Esophagus squamous epithelium (tissue), 4 donors: ENCODE measurements around the gene TGFB1I1.

Source experiments
- CTCF ChIP-seq, 6 experiments: fragments of 450-650 bp in 4 of 6; fragments of 200-600 bp in 2 of 6; sonication (generic) in 2 of 6; IDR thresholded peaks; one replicate each; pipeline ENCODE4 v1.5.1; 2016 to 2019; ENCODE audit warnings: antibody characterized with exemption in 6 of 6, mild to moderate bottlenecking in 4 of 6, moderate library complexity in 4 of 6
- POLR2A ChIP-seq, 4 donors: fragments of 450-650 bp; IDR thresholded peaks; one replicate each; pipeline ENCODE4 v1.6.1; 2017; ENCODE audit warnings: antibody characterized with exemption in 4 of 4, mild to moderate bottlenecking in 4 of 4, moderate library complexity in 3 of 4

DNA sequence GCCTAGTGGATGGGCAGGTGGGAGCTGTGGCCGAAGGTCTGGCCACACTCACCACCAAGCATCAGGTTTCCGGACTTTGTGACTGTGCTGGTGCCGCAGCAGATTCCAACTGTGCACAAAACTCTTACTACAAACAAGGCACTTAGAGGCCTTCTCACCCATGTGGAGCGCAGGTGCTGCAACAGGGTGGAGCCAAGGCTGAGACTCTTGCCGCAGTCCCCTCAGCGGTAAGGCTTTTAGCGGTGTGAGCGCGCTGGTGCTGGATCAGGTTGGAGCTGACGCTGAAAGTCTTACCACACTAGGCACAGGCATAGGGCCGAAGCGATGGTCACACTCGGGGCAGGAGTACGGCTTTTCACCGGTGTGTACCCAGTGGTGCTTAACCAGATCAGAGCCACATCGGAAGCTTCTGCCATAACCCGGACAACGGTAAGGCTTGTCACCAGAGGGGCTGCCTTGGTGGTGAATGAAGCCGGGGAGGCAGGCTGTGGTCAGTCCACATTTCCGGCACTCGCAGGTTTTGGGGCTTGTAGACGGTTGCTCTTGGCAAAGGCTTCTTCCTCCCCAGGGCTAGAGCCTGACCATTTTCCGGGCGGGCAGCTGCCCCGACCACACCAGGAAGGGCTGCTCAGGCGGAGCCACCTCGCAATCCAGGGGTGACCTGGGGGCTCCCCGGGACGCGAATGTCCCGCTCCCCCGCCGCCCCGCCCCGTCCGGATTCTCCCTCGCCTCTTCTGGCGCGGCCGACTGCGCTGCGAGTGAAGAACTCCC is 13.7 kb upstream of the TGFB1I1 start:
- TF ChIP-seq CTCF (IDR thresholded peaks at IDR 0.05) (peak in 2 of 6 experiments; percentile 12 to 36), POLR2A (IDR thresholded peaks at IDR 0.05) (peak in 1 of 4 donors; percentile 36)
